GM11168 (cell line): ENCODE data around the gene CCDC57.
"Not testable (repeated sequence)": the region's sequence is repeated elsewhere in the genome, so short reads cannot be mapped to it uniquely, and the experiment has no call there.

Experiments used
- in situ Hi-C: fragments of 300-500 bp; cut with MboI; formaldehyde crosslinking; loops from one replicate; pipeline ENCODE4 v1.12.0; 2022; ENCODE audit warnings: low sequenced_read_pairs; ENCODE audit not compliant: unreplicated experiment

Gene CCDC57

DNA sequence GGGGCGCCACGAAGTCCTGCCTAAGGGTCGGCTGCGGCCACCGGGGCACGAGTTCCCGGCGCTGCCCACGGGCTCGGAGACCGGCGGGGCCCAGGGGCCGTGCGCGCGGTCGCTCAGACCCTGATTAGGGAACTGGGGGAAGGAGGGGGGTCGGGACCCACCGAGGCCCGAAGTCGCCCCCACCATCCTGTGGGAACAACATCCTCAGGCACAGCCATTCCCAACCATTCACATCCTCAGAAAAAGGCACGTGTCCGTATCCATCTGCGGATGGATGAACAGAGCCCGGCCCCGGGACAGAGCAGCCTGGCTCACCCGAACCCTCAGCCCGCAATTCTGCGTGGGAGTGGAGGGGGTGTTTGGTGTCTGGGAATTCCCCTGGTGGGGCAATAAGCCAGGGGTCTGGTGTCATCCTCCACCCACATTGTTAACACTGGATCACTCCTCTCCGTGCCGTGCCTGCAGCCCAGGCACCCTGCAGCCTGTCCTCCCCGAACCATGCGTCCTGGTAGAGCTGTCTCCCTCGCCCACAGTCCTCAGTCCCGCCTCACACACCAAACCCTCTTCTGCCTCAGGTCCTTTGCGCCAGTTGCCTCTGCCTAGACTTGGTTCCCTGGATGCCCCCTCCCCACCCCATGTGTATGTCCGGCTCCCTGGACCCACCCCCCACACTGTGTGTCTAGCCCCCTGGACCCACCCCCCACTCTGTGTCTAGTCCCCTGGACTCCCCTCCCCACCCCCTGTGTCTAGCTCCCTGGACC lies 789 bp upstream of the CCDC57 start:
- in situ Hi-C loops, result no loop called here

DNA sequence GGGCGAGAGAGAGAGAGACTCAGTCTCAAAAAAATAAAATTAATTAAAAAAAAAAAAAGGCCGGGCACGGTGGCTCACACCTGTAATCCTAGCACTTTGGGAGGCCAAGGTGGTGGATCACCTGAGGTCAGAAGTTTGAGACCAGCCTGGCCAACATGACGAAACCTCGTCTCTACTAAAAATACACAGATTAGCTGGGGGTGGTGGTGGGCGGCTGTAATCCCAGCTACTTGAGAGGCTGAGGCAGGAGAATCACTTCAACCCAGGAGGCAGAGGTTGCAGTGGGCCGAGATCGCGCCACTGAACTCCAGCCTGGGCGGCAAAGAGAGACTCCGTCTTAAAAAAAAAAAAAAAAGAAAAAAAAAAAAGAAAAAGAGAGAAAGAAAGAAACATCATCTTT lies 2.0 kb downstream of the CCDC57 start:
- in situ Hi-C loops, result not testable (repeated sequence)

DNA sequence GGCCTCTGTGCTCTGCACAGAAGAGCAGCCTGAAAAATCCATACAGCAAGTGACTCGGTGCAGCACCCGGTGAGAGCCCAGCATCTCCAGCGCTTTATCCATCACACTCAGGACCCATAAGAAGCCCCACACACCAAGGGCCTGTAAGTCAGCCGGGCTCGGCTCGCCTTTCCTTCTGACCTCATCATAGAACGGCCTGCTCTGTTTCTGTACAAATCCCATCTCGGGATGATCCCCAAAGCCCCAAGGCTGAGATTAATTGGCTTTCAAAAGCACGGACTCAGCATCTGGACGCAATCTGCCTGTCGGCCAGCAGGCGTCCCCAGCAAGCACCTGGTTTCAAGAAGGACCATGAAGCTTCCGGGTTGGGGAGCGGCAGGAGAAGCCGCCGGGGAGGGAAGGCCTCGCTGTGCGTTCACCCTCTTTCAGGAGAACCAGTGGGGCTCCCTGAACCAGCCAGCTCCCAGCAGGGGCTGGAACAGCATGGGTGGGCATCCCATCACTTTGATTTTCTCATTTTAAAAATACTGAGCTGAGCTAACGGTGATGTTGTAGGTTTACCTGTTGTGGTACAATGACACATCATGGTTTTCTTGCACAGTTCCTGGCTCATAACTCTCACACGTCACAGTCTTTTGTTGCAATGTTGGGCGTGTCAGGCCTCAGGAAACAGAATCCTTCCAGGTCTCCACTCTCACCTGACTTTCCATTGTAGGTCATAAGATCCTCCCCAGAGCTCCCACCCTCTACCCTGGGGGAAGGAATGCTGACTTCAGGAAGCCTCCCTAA lies 6.7 kb downstream of the CCDC57 start:
- in situ Hi-C loops, result no loop called here

DNA sequence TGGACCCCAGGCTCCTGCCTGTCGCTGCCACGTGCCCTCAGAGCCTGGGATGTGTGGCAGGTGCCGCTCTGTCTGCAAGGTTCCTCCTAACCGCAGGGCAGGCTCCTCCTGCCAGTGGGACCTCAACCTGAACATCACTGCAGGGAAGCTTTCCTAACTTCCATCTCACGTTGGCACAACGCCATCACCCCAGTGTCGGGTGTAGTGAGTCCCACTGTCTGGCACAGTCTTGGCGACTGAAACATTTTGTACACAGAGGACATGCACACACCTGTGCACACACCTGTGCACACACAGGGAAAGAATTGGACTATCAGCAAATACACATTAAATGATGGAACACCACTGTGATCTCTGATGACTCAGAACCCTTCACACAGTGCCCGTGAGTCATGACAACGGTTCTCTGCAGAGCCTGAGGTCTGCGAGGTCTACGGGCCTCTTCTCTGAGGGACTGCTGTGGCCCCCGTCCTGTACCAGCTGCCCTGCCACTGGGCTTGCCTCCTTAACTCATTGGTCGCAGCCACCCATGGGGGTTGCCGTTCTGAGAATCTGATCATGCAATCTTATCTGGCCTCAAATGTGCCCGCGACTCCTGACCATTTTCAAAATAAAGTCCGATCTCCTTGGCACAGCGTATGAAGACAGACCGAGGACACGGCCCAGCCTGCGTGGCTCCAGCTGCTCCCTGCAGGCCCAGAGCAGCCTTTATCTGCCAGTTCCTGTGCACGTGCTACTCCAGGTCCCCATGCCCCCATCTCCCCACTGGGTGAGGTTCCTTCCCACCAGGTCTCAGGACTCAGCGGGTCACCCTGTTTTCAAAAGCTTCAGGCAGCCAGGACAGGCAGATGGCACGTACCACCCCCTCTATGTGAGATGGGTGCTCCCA lies 7.6 kb downstream of the CCDC57 start:
- in situ Hi-C loops, result no loop called here

DNA sequence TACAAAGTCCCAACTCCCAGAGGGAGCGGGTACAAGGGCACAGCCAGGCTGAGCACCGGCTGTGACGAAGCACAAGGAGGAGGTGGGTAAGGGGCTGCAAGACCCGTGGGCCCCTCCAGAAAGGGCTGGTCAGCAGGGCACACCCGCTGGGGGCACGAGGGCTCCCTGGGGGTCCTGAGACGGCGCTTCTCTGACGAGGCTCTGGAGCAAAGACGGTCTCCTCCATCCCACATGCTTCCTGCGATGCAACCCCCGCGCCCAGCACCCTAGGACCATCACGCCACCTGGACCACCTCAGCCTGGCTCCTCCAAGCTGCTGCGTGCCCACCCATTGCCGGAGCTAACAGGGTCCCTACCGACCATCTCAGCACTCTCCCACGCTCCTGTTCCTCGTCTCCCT lies 8.7 kb downstream of the CCDC57 start:
- in situ Hi-C loops, result no loop called here

DNA sequence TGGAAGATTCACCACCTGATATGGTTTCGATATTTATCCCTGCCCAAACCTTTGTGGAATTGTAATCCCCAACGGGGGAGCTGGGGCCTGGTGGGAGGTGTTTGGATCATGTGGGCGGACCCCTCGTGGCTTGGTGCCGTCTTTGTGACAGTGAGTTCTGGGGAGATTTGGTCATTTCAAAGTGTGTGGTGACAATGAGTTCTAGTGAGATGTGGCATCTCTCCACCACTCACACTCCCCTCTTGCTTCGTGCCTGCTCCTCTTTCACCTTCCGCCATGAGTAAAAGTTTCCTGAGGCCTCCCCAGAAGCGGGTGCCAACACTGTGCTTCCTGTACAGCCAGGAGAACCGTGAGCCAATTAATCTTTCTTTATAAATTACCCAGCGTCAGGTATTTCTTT lies 9.7 kb downstream of the CCDC57 start:
- in situ Hi-C loops, result no loop called here

DNA sequence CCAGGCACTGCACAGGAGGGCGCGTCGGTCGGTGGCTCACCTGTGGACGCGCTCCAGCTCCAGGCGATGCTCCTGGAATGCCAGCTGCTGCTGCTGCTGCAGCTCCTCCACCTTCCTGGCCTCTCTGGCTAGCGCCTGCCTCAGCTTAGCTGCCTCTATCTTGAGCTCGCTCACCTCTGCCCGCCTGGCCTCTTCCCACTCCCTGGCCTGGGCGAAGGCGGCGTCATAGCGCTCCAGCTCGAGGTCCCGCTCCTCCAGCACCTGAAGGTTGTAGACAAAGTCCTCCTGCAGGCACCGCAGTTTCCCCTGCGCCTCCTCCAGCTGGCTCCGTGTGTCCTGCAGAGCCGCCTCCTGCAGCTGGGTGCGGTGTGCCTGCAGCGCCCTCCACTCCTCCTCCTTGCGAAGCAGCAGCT lies 11.1 kb downstream of the CCDC57 start:
- in situ Hi-C loops, result no loop called here

DNA sequence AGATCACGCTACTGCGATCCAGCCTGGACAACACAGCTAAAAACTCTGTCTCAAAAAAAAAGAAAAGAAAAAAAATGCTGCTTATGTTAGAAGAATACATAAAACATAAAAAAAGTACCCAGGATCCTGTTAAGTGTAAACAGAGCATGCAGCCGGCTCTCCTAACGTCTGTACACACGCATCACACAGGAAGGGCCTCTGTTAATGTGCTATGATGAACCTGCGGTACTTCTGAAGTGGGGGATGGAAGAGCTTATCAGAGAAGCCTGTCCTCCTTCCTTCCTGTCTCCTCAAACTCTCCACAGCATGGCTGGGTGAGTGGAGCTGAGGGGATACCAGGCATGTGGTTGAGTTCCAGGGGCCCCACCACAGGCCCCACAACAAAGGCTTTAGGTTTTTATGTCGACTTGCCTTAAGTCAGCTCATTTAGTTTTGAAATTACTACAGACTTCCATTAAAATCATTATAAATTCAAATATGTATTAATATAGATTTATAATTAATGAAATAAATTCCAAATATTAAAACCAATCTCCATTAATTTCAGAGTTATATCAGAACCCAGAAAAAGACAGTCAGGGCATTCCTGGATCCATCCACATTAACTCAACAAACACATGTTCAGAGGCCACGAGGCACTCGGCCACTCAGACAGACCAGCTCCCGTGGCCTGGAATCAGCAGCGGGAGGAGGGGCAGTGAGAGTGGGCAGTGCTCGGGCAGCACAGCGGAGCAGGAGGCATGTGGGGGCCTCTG lies 11.7 kb downstream of the CCDC57 start:
- in situ Hi-C loops, result no loop called here

DNA sequence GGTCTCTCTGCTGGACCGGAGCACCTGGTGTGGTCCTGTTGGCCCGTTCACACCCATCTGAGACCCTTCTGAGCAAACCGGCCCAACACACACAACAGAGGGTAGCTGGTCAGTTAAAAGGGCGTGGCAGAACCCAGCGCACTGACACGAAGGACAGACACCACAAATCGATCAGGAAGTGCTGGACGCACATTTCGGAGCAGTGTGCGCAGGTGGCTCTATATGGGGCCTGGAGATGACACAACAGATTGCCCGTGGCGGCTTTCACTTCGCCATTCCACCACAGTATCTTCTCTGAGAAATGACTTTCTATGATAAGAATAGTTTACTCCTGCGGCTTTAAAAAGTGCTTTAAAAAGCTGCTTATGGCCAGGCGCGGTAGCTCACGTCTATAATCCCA lies 12.5 kb downstream of the CCDC57 start:
- in situ Hi-C loops, result no loop called here

DNA sequence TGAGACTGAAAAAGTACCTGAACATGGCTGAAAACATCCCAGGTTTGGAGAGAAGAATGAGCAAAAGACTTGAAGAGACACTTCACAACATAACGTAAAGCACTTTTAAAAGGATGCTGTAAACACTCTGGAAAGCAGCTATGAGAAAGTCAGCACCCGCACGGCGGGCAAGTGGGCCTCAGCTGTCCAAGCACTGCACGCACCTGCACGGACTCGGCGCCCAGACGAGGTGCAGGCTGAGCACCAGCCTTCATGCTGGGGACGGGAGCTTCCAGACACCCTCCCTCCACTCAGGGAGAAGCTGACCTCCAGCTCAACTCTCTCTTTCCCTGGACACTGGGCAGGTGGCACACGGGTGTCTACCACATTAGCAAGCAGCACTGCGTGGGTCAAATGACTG lies 13.1 kb downstream of the CCDC57 start:
- in situ Hi-C loops, result no loop called here

DNA sequence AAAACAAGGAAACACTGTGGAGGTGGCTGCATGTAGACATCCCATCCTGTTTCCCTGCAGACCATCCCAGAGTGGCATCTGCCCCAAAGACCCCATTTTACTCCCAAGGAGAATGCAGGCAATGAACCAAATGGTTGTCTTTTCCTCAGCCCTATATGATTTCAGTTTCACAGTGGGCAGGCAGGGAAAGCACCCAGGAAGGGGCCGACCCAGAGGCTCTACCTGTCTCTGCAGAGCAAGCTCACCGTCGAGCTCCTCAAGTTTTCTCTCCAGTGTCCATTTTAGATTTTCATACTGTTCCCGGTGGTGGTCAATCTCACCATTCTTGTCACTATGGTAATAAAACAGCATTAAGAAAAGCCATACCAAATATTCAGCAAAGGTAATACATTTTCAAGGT lies 14.6 kb downstream of the CCDC57 start:
- in situ Hi-C loops, result no loop called here

DNA sequence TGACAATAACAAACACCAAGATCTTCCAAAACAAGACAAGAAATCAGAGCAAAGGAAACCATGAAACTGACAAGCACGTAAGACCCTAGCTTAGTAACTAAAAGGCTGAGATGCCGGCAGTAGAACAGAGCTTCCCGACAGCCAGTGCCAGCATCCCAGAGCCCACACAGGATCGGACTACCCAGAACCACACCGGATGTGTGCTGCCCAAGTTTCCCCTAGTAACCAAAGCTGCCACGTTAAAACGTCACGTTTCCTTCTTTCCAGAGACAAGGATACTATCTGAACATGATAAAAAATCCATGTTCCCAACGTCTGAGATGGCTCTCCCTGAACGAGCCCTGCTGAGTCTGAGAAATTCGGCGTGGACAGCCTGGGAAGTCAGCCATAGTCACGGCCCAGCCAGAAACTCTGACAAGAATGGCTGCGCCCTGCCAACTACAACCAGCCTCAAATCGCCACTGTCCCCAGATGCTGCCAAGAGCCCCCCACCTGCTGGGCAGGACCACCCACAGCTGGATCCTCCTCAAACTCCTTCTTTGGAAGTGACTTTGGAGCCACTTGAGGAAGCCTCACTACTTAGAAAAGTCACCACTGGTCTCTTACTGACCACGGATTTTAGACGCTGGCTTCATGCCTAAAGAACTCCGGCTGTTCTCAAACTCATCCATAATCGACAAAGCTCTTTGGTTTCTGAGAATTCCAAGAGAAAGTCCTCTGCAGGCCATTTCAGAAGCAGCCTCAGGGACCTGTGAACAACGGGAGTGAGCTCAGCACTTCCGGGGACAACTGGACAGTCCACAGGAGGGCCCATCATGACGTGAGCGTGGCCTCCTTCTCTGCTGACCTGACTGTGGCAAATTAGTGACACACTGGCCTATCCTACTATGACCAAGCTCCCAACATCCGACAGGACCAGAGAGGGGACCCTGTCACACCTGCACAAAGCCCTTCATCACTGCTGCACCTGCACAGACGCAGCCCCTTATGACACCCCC lies 16.7 kb downstream of the CCDC57 start:
- in situ Hi-C loops, result no loop called here

DNA sequence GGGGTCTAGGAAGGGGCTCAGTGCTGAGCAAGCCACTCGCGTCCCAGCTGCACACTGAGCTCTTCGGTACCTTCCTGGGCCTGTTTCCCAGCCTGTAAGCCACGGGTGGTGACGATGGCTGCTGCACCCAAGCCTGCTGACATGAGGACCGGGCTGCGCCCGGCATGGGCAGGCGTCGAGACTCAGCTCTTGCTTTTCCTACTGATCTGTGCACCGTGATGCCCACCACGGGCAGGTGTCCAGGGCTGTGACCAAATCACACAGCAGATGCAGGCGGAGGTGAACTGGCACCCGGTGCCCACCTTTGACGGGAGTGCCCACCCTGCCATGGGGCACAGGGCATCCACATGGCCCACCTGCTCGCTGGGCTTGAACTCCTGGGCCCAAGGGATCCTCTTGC lies 17.9 kb downstream of the CCDC57 start:
- in situ Hi-C loops, result no loop called here

DNA sequence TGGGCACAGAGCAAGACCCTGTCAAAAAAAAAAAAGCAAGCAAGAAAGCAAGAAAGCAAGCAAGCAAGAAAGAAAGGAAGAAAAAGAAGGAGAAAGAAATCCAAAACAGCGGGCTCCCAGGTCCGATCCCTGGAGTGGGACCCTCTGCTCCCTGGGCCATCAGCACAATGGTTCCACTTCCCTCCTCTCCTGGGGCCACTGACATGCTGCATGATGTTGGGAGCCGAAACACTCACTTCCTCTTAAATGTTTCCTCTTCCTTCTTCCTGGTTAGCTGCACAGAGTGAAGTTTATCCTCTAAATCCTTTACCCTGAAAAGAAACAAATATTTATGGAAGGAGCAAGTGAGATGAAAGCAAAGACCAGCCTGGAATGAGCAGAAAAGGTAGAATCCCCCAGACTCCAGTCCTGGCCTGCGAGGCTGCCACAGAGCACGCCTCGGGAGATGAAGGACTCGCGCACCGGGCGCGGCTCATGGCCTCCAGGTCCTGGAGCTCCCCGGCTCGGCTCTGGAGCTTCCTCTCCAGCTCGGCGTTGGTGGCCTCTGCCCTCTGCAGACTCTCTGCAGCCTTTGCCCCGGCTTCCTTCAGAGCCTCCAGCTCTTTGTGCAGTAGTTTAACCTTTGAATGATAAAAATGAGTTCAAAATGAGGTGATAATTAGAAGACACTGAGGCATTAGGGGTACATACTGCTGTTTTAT lies 19.0 kb downstream of the CCDC57 start:
- in situ Hi-C loops, result no loop called here

DNA sequence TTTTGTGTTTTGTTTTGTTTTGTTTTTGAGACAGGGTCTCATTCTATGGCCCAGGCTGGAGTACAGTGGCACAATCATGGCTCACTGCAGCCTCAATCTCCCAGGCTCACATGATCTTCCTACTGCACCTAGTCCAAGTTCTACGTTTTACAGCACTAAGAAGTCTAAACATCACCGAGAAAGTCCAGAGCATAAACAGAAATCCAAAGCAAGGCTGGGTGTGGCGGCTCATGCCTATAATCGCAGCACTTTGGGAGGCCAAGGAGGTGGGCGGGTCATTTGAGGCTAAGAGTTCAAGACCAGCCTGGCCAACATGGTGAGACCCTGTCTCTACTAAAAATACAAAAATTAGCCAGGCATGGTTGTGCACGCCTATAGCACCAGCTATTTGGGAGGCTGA lies 19.6 kb downstream of the CCDC57 start:
- in situ Hi-C loops, result not testable (repeated sequence)

DNA sequence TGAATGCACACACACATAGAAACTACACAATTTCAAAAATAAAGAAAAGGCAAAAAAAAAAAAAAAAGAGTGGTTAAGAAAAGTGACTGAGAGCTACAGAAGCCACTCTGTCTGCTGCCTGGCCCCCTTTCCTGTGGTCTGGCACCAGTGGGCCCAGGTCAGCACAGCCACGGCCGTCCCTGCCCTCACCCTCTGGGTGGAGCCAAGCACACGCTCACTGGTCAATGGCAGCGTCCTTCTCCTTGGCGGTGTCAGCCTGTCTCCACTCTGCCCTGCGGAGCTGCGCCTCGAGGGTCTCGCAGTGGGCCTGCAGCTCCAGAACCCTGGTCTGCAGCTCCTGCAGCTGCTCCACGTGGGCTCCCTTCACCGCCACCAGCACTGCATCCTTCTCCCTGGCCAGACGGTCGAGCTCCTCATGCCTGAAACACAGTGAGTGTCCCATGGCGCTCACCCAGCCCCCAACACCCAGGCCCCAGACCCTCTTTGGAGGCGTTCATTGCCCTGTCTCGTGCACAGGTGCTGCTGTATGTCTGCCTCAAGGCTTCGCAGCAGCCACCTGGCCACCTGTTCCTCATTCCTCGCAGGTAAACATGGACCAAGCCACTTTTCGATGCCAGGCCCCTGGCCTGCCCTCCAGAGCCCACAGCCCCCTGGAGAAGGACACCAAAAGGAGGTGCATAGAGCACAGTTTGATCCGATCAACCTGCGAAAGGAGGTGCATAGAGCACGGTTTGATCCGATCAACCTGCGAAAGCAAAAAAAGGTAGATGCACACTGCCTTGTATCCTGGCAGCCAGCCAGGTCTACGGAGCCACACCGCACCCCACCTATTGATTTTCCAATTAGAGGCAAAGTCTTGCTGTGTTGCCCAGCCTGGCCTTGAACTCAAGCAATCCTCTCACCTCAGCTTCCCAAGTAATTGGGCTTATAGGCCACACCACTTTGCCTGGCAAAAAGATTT lies 24.4 kb downstream of the CCDC57 start:
- in situ Hi-C loops, result no loop called here

DNA sequence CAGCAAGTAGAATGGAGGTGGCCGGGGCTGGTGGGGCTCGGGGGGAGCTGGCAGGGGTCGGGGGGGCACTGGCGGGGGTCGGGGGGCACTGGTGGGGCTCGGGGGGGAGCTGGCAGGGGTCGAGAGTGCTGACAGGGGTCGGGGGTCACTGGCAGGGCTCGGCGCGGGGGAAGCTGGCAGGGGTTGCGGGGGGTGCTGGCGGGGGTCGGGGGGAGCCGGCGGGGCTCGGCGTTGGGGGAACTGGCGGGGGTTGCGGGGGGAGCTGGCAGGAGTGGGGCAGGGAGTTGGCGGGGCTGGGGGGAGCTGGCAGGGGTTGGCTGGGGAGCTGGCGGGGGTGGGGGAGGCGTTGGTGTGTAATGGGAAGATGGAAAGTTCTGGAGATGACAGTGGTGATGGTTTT lies 25.1 kb downstream of the CCDC57 start:
- in situ Hi-C loops, result no loop called here
